Activated CD4-positive, alpha-beta T cell treated with anti-CD3 and anti-CD28 coated beads, Interleukin-2, amount 10 ng/mL, durations not matched to agents 7 days and 5 days (primary cell): ENCODE data around the gene CFAP61. TPM values are rescaled to one million over a fixed set of nuclear protein-coding genes. Genes with fewer than 3 reads are reported as not detected.

Experiments used
- CTCF ChIA-PET: fragments of 350-600 bp; sonication (Branson Sonifier 250); formaldehyde crosslinking; loops from one replicate; lab custom pipeline; 2021; ENCODE audit warnings: antibody characterized with exemption; lab: Charles Lee
- POLR2A ChIA-PET: fragments of 350-600 bp; sonication (Branson Sonifier 250); formaldehyde crosslinking; loops from one replicate; lab custom pipeline; 2021; ENCODE audit warnings: antibody characterized with exemption; lab: Charles Lee
- DNase-seq: peaks from one replicate; pipeline ENCODE4 v3.0.0-alpha.2; 2020
- H3K27ac Mint-ChIP-seq: one replicate; pipeline ENCODE4 v1.8.0; 2021; ENCODE audit warnings: mild to moderate bottlenecking, moderate library complexity, mixed read lengths
- H3K27me3 Mint-ChIP-seq: one replicate; pipeline ENCODE4 v1.8.0; 2021; ENCODE audit warnings: mixed read lengths
- H3K36me3 Mint-ChIP-seq: one replicate; pipeline ENCODE4 v1.8.0; 2021; ENCODE audit warnings: low read depth, mixed read lengths
- H3K4me1 Mint-ChIP-seq: one replicate; pipeline ENCODE4 v1.8.0; 2021; ENCODE audit warnings: mixed read lengths
- H3K4me3 Mint-ChIP-seq: one replicate; pipeline ENCODE4 v1.8.0; 2021; ENCODE audit warnings: mild to moderate bottlenecking, moderate library complexity, mixed read lengths
- H3K9me3 Mint-ChIP-seq: one replicate; pipeline ENCODE4 v1.8.0; 2021; ENCODE audit warnings: mixed read lengths
- total RNA-seq, 2 experiments: library from RNA; stranded (reverse); gene quantifications; one replicate each; pipeline ENCODE4 v1.2.3, GENCODE V29; 2021

The CFAP61 gene
- total RNA-seq, 2 experiments from 2014 or later: not detected

GRCh38 chr20:20201639-20202038 is 149.3 kb downstream of the CFAP61 start:
- CTCF ChIA-PET: no interaction called here
- Mint-ChIP-seq H3K4me3 (no peak overlapping the region), H3K9me3 (no peaks in the 10 kb centered on the region), H3K27ac (no peak overlapping the region), H3K4me1 (no peaks in the 10 kb centered on the region), H3K36me3 (no peaks in the 10 kb centered on the region), H3K27me3 (peaks cover 9% of the 10 kb centered on the region)
- no peak for DNase-seq
- POLR2A ChIA-PET: no interaction called here

- Mint-ChIP-seq H3K36me3 (no peaks in the 10 kb centered on the region), H3K9me3 (no peaks in the 10 kb centered on the region), H3K4me3 (no peak overlapping the region), H3K27ac (no peak overlapping the region), H3K27me3 (peaks cover 6% of the 10 kb centered on the region), H3K4me1 (no peaks in the 10 kb centered on the region)
- POLR2A ChIA-PET: no interaction called here
- no peak for DNase-seq
- CTCF ChIA-PET: no interaction called here
These were observed 150.4 kb downstream of the CFAP61 start for GRCh38 chr20:20202768-20203167.

DNA sequence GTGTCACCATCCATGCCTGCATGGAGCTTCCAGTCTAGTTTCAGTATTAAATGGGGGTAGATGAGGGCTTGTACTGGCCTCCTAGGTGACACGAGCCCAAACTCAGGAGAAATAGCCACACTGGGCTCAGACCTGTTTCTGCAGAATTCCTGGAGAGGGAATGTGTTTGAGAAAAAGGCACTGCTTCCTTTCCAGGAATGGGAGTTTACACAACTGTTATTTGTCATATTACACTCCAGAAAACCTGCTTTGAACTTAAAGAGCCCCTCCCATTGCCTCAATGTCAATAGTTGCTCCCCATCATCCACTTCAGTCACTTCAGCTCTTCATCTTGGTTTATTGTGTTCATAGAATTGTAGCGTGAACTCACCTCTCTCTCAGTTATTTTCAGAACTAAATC is 151.5 kb downstream of the CFAP61 start:
- Mint-ChIP-seq H3K36me3 (no peaks in the 10 kb centered on the region), H3K4me3 (no peak overlapping the region), H3K27me3 (peaks cover 6% of the 10 kb centered on the region), H3K27ac (no peak overlapping the region), H3K4me1 (no peaks in the 10 kb centered on the region), H3K9me3 (no peaks in the 10 kb centered on the region)
- no peak for DNase-seq
- CTCF ChIA-PET: no interaction called here
- POLR2A ChIA-PET: no interaction called here

- Mint-ChIP-seq H3K27ac (no peak overlapping the region), H3K9me3 (no peaks in the 10 kb centered on the region), H3K4me3 (no peak overlapping the region), H3K36me3 (no peaks in the 10 kb centered on the region), H3K27me3 (peaks cover 6% of the 10 kb centered on the region), H3K4me1 (no peaks in the 10 kb centered on the region)
- CTCF ChIA-PET: no interaction called here
- POLR2A ChIA-PET: no interaction called here
- no peak for DNase-seq
These were observed 151.9 kb downstream of the CFAP61 start for GRCh38 chr20:20204256-20204655.

DNA sequence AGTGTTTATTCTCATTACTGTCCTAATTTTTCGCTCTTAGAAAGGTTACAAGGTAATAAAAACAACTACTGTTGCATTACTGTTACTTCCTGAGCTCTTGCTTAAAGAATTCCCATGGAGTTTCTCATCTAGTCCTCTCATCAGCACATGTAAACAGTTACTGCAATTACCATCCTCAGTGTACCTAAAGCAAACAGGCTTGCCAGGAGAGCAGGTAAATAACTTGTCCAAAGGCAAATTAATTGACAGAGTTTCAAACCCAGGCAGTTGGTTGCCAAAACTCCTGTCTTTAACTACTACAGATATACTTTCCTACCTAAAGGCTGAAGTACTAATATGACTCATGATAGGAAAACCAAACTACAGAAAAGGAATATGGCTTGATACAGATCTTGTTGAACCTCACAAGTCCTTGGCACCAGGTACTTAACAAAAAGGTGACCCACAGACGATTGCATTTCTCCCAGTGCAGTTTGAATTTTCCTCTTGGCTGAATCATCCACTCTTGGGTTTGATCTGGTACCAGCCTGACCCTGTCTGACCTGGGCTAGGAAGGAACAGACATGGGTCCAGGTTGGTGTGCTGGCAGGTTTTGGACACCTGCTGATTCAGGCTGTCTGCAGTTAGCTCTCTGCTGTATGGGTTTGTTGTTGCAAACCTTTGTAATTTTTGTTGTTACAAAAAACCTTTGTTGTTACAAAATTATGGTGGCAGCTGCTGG is 153.0 kb downstream of the CFAP61 start:
- CTCF ChIA-PET: no interaction called here
- Mint-ChIP-seq H3K9me3 (no peaks in the 10 kb centered on the region), H3K36me3 (no peaks in the 10 kb centered on the region), H3K4me1 (no peaks in the 10 kb centered on the region), H3K27me3 (peaks cover 6% of the 10 kb centered on the region), H3K27ac (no peak overlapping the region), H3K4me3 (no peak overlapping the region)
- POLR2A ChIA-PET: no interaction called here
- DNase-seq: no peak

GRCh38 chr20:20205862-20206236 is 153.5 kb downstream of the CFAP61 start:
- no peak overlapping the region for H3K4me3 Mint-ChIP-seq
- H3K27ac Mint-ChIP-seq: no peak overlapping the region
- no peaks in the 10 kb centered on the region for H3K36me3 Mint-ChIP-seq
- peaks cover 6% of the 10 kb centered on the region for H3K27me3 Mint-ChIP-seq
- CTCF ChIA-PET: no interaction called here
- POLR2A ChIA-PET: no interaction called here
- no peaks in the 10 kb centered on the region for H3K9me3 Mint-ChIP-seq
- H3K4me1 Mint-ChIP-seq: no peaks in the 10 kb centered on the region
- DNase-seq: no peak

- H3K9me3 Mint-ChIP-seq: no peaks in the 10 kb centered on the region
- H3K27ac Mint-ChIP-seq: no peak overlapping the region
- no peaks in the 10 kb centered on the region for H3K36me3 Mint-ChIP-seq
- no peak for DNase-seq
- ChIA-PET POLR2A (no interaction called here), CTCF (no interaction called here)
- H3K4me1 Mint-ChIP-seq: no peaks in the 10 kb centered on the region
- peaks cover 6% of the 10 kb centered on the region for H3K27me3 Mint-ChIP-seq
- H3K4me3 Mint-ChIP-seq: no peak overlapping the region
These were observed 154.5 kb downstream of the CFAP61 start for GRCh38 chr20:20206788-20207187.

DNA sequence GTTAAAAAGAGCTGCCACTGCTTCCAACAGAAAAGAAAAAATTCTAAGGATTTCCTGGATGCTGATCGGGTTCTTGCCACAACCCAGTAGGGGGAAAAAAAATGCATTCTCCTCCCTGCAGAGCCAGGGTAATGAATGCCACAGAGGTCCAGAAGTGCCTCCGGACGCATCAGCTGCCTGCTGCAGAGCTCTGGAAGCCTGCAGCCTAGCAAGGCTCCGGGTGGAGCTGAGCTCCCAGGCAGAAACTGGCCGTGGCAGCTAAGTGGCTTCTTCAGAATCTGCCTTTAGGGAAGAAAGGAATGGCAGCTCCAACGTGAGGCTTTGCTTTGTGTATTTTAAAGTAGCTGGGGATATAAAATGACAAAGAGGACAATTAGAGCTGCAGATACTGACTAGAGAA is 155.0 kb downstream of the CFAP61 start:
- H3K27me3 Mint-ChIP-seq: peaks cover 6% of the 10 kb centered on the region
- CTCF ChIA-PET: interaction anchor here (1.1 kb wide), 1 partner anchor 31 kb away, joined by 3 read pairs; no protein-coding TSS in a partner anchor
- H3K9me3 Mint-ChIP-seq: no peaks in the 10 kb centered on the region

GRCh38 chr20:20207872-20208271 is 155.5 kb downstream of the CFAP61 start:
- peaks cover 6% of the 10 kb centered on the region for H3K27me3 Mint-ChIP-seq
- no peaks in the 10 kb centered on the region for H3K4me1 Mint-ChIP-seq
- H3K36me3 Mint-ChIP-seq: no peaks in the 10 kb centered on the region
- DNase-seq: no peak
- no peak overlapping the region for H3K4me3 Mint-ChIP-seq
- POLR2A ChIA-PET: no interaction called here
- CTCF ChIA-PET: interaction anchor here (1.1 kb wide), 1 partner anchor 30 kb away, joined by 3 read pairs; no protein-coding TSS in a partner anchor
- no peaks in the 10 kb centered on the region for H3K9me3 Mint-ChIP-seq
- H3K27ac Mint-ChIP-seq: no peak overlapping the region

More for the DNA sequence above, 155.0 kb downstream of the CFAP61 start:
- POLR2A ChIA-PET: no interaction called here
- no peak for DNase-seq
- Mint-ChIP-seq H3K36me3 (no peaks in the 10 kb centered on the region), H3K4me1 (no peaks in the 10 kb centered on the region), H3K27ac (no peak overlapping the region), H3K4me3 (no peak overlapping the region)

DNA sequence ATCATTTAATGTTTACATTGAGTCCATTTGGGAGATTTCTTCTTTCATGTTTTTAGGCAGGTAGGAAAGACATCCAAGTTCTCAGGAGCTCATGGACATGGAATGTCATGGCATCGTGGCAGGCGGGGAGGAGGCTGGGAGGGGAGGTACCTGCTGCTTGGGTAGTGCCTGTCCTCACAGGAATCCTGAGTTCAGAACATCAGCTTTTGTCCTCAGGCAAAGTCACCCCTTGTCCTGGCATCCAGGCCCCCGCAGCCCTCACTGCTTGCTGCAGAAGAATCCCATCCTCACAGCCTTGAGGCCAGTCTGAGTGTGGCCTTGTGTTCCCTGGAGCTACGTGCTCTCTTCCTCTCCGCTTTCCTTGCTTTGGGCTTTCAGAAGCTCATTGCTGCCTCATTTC is 157.4 kb downstream of the CFAP61 start:
- H3K36me3 Mint-ChIP-seq: no peaks in the 10 kb centered on the region
- H3K4me3 Mint-ChIP-seq: no peak overlapping the region
- no peak overlapping the region for H3K27ac Mint-ChIP-seq
- no peaks in the 10 kb centered on the region for H3K9me3 Mint-ChIP-seq
- H3K4me1 Mint-ChIP-seq: no peaks in the 10 kb centered on the region
- CTCF ChIA-PET: no interaction called here
- no peak for DNase-seq
- peaks cover 6% of the 10 kb centered on the region for H3K27me3 Mint-ChIP-seq
- POLR2A ChIA-PET: no interaction called here

DNA sequence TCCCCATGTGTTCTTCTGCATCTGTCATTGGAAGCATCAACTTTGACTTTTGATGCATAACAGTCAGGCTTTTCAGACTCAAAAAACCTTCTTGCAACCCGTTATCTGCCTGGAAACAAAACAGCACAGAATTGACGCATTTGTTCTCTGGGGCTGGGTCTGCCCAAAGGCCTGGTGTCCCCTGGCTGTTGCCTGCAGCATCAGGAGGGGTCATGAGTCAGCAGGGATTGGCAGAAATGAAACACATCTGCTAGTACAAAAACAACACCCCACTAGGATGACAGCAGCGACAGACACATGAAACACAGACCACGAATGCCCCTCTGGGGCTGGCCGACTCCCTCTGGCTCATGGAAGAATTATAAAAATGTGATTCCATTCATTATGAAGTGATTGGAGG is 158.0 kb downstream of the CFAP61 start:
- H3K27me3 Mint-ChIP-seq: peaks cover 3% of the 10 kb centered on the region
- no peak overlapping the region for H3K27ac Mint-ChIP-seq

GRCh38 chr20:20210943-20211273 is 158.6 kb downstream of the CFAP61 start:
- DNase-seq: no peak
- Mint-ChIP-seq H3K27me3 (peaks cover under 1% of the 10 kb centered on the region), H3K27ac (no peak overlapping the region), H3K36me3 (no peaks in the 10 kb centered on the region), H3K4me1 (no peaks in the 10 kb centered on the region), H3K9me3 (no peaks in the 10 kb centered on the region), H3K4me3 (no peak overlapping the region)
- ChIA-PET POLR2A (no interaction called here), CTCF (no interaction called here)

More for the DNA sequence above, 158.0 kb downstream of the CFAP61 start:
- POLR2A ChIA-PET: no interaction called here
- Mint-ChIP-seq H3K4me3 (no peak overlapping the region), H3K36me3 (no peaks in the 10 kb centered on the region), H3K9me3 (no peaks in the 10 kb centered on the region), H3K4me1 (no peaks in the 10 kb centered on the region)
- DNase-seq: no peak
- CTCF ChIA-PET: no interaction called here

DNA sequence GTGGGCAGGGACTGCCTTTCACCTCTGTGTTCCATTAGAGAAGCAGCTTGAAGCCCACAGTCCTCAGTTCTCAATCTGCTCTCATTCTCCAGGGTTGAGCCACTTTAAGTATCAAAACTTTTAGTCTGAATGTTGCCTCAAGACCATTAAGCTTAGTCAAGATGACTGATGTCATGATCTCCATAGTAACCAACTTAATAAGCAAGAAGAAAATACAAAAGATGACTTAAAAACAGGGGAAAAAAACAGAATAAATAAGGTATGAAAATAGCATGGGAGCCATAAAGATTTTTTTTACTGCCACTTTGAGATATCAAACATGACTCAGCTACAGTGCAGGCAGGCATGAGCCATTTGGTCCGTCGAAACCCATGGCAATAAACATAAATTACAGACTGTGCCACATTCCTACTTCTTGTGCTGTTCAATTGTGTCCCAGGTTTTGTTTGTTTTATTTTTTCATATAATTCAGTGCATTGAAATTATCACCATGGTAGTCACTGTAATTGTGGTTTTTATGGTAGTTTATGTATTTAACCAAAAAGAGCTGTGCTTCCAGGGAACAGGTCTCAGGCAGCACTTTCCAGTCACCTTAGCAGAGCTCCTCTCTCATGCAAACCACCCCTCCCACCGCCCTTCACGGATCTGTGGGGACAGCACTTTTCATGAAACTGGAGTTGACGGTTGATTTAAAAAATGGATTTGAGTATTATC is 159.1 kb downstream of the CFAP61 start:
- Mint-ChIP-seq H3K27ac (no peak overlapping the region), H3K4me1 (no peaks in the 10 kb centered on the region), H3K9me3 (no peaks in the 10 kb centered on the region), H3K27me3 (no peaks in the 10 kb centered on the region), H3K4me3 (no peak overlapping the region), H3K36me3 (no peaks in the 10 kb centered on the region)
- DNase-seq: no peak
- ChIA-PET POLR2A (no interaction called here), CTCF (no interaction called here)
